Measurements from ENCODE around the gene TIMP3.

The TIMP3 gene

DNA sequence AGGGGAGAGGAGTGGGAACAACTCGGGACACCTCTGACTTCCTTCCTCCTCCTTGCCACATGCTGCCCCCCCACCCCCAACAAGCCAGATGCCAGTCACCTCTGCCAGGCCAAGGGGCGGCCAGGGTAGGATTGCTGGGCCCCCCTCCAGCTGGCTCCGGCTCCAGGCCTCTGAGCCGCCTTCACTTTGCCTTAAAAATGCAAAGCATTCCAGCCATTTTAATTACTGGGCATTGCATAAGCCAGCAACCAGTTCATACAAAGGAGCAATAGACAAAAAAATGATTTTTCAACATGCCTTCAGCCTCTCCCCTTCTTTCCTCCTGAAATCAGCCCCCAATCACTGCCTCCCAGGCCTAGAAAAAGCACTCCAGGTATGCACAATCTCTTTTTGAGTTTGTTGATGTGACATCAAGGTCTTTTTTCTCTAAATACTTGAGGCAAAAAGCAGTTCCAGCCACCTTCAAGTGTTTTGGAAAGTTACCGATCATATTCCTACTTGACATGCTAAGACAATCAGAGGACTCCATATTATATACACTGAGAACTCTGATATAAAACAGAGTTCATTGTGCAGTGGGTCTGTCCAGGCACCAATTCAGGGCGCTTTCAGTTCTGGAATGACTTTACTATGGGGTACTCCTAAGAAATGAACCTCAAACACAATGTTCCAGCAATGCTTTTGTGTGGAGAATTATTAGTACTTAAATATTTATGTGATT lies 12.4 kb upstream of the TIMP3 start:
- Histone ChIP-seq H3K9me3 (ENCODE audit: insufficient read depth, low read depth, low read length) (no peaks in the 10 kb centered on the region), H4K20me1 (ENCODE audit: insufficient read depth, low read length, poor library complexity, severe bottlenecking) (no peaks in the 10 kb centered on the region), H2AFZ (ENCODE audit: low read length) (no peak overlapping the region)

GRCh38 chr22:32789797-32790620 lies 11.5 kb upstream of the TIMP3 start:
- Histone ChIP-seq H3K4me3 (ENCODE audit: low read length, poor library complexity, severe bottlenecking) (no peak overlapping the region), H2AFZ (ENCODE audit: low read length) (no peak overlapping the region), H3K4me2 (ENCODE audit: low read depth, low read length, poor library complexity, severe bottlenecking) (no peak overlapping the region), H3K27me3 (ENCODE audit: insufficient read depth, low read length, poor library complexity, severe bottlenecking) (no peaks in the 10 kb centered on the region), H3K4me1 (ENCODE audit: insufficient read depth, low read length, poor library complexity, severe bottlenecking) (no peaks in the 10 kb centered on the region), H3K36me3 (ENCODE audit: insufficient read depth, low read length) (no peaks in the 10 kb centered on the region), H3K9me3 (ENCODE audit: insufficient read depth, low read depth, low read length) (no peaks in the 10 kb centered on the region), H3F3A (ENCODE audit: low read depth) (no peaks in the 10 kb centered on the region), H3K9me2 (replicated peaks; ENCODE audit: low read depth, low read length) (no peaks in the 10 kb centered on the region), H4K20me1 (ENCODE audit: insufficient read depth, low read length, poor library complexity, severe bottlenecking) (no peaks in the 10 kb centered on the region), H3K79me2 (ENCODE audit: insufficient read depth, low read length) (no peaks in the 10 kb centered on the region), H3K9ac (ENCODE audit: low read depth, low read length, poor library complexity, severe bottlenecking) (no peak overlapping the region)
- no peak for TF ChIP-seq EZH2phosphoT487 (IDR thresholded peaks at IDR 0.05; ENCODE audit: borderline replicate concordance)
- TF ChIP-seq, protein P1, sequence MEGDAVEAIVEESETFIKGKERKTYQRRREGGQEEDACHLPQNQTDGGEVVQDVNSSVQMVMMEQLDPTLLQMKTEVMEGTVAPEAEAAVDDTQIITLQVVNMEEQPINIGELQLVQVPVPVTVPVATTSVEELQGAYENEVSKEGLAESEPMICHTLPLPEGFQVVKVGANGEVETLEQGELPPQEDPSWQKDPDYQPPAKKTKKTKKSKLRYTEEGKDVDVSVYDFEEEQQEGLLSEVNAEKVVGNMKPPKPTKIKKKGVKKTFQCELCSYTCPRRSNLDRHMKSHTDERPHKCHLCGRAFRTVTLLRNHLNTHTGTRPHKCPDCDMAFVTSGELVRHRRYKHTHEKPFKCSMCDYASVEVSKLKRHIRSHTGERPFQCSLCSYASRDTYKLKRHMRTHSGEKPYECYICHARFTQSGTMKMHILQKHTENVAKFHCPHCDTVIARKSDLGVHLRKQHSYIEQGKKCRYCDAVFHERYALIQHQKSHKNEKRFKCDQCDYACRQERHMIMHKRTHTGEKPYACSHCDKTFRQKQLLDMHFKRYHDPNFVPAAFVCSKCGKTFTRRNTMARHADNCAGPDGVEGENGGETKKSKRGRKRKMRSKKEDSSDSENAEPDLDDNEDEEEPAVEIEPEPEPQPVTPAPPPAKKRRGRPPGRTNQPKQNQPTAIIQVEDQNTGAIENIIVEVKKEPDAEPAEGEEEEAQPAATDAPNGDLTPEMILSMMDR (conservative IDR thresholded peaks at IDR 0.05; ENCODE audit: low read length) = no peak

More for the DNA sequence above, 12.4 kb upstream of the TIMP3 start:
- H3K9me2 ChIP-seq (replicated peaks; ENCODE audit: low read depth, low read length) = no peaks in the 10 kb centered on the region
- H3K27me3 ChIP-seq (ENCODE audit: insufficient read depth, low read length, poor library complexity, severe bottlenecking) = no peaks in the 10 kb centered on the region
- H3K4me3 ChIP-seq (ENCODE audit: low read length, poor library complexity, severe bottlenecking) = no peak overlapping the region
- no peaks in the 10 kb centered on the region for H3K4me1 ChIP-seq (ENCODE audit: insufficient read depth, low read length, poor library complexity, severe bottlenecking)
- H3K79me2 ChIP-seq (ENCODE audit: insufficient read depth, low read length) = no peaks in the 10 kb centered on the region
- no peaks in the 10 kb centered on the region for H3K36me3 ChIP-seq (ENCODE audit: insufficient read depth, low read length)
- no peak overlapping the region for H3K4me2 ChIP-seq (ENCODE audit: low read depth, low read length, poor library complexity, severe bottlenecking)
- TF ChIP-seq, protein P1 (conservative IDR thresholded peaks at IDR 0.05; ENCODE audit: low read length) = no peak
- no peak for TF ChIP-seq EZH2phosphoT487 (IDR thresholded peaks at IDR 0.05; ENCODE audit: borderline replicate concordance)
- no peak overlapping the region for H3K9ac ChIP-seq (ENCODE audit: low read depth, low read length, poor library complexity, severe bottlenecking)
- no peaks in the 10 kb centered on the region for H3F3A ChIP-seq (ENCODE audit: low read depth)

- Histone ChIP-seq H3K4me3 (ENCODE audit: low read length, poor library complexity, severe bottlenecking) (no peak overlapping the region), H3F3A (ENCODE audit: low read depth) (no peaks in the 10 kb centered on the region), H3K9me3 (ENCODE audit: insufficient read depth, low read depth, low read length) (no peaks in the 10 kb centered on the region), H2AFZ (ENCODE audit: low read length) (no peak overlapping the region), H3K9ac (ENCODE audit: low read depth, low read length, poor library complexity, severe bottlenecking) (no peak overlapping the region), H3K27me3 (ENCODE audit: insufficient read depth, low read length, poor library complexity, severe bottlenecking) (no peaks in the 10 kb centered on the region), H3K9me2 (replicated peaks; ENCODE audit: low read depth, low read length) (no peaks in the 10 kb centered on the region), H3K4me2 (ENCODE audit: low read depth, low read length, poor library complexity, severe bottlenecking) (no peak overlapping the region), H3K4me1 (ENCODE audit: insufficient read depth, low read length, poor library complexity, severe bottlenecking) (no peaks in the 10 kb centered on the region), H3K36me3 (ENCODE audit: insufficient read depth, low read length) (no peaks in the 10 kb centered on the region), H3K79me2 (ENCODE audit: insufficient read depth, low read length) (no peaks in the 10 kb centered on the region), H4K20me1 (ENCODE audit: insufficient read depth, low read length, poor library complexity, severe bottlenecking) (no peaks in the 10 kb centered on the region)
- TF ChIP-seq EZH2phosphoT487 (IDR thresholded peaks at IDR 0.05; ENCODE audit: borderline replicate concordance) = no peak
- TF ChIP-seq, protein P1 (conservative IDR thresholded peaks at IDR 0.05; ENCODE audit: low read length) = no peak
Measured at GRCh38 chr22:32791056-32791455, 10.4 kb upstream of the TIMP3 start.
